GM21381 (cell line): ENCODE results near the gene CRYGN.

Experiments used
- ATAC-seq: cut with Tn5 transposase; IDR thresholded peaks from one replicate; pipeline ENCODE4 v1.9.1; 2021; ENCODE audit warnings: mild to moderate bottlenecking, moderate library complexity; ENCODE audit not compliant: unreplicated experiment

CRYGN gene

GRCh38 chr7:151460474-151460855, 20.5 kb upstream of the CRYGN start:
- ATAC-seq = no peak

- no peak for ATAC-seq
These were observed 20.0 kb upstream of the CRYGN start for GRCh38 chr7:151459726-151460473.

GRCh38 chr7:151457534-151457933, 17.6 kb upstream of the CRYGN start:
- no peak for ATAC-seq

GRCh38 chr7:151456782-151457181, 16.8 kb upstream of the CRYGN start:
- no peak for ATAC-seq

- ATAC-seq = no peak
These were observed 16.3 kb upstream of the CRYGN start for GRCh38 chr7:151456276-151456675.

- ATAC-seq = no peak
These were observed 15.7 kb upstream of the CRYGN start for GRCh38 chr7:151455690-151456089.

- ATAC-seq = no peak
These were observed 15.1 kb upstream of the CRYGN start for GRCh38 chr7:151454932-151455530.

- no peak for ATAC-seq
These were observed 14.4 kb upstream of the CRYGN start for GRCh38 chr7:151454305-151454704.

GRCh38 chr7:151453326-151453791, 13.4 kb upstream of the CRYGN start:
- no peak for ATAC-seq

GRCh38 chr7:151452680-151453325, 12.9 kb upstream of the CRYGN start:
- no peak for ATAC-seq

GRCh38 chr7:151451626-151452571, 12.0 kb upstream of the CRYGN start:
- ATAC-seq = no peak

GRCh38 chr7:151451156-151451555, 11.2 kb upstream of the CRYGN start:
- no peak for ATAC-seq

- no peak for ATAC-seq
These were observed 10.0 kb upstream of the CRYGN start for GRCh38 chr7:151449990-151450389.

- ATAC-seq = peak; percentile 73
These were observed 8.6 kb upstream of the CRYGN start for GRCh38 chr7:151448261-151449252.

- ATAC-seq = no peak
These were observed 7.9 kb upstream of the CRYGN start for GRCh38 chr7:151447901-151448260.

- no peak for ATAC-seq
These were observed 7.4 kb upstream of the CRYGN start for GRCh38 chr7:151447312-151447711.

- ATAC-seq = no peak
These were observed 6.5 kb upstream of the CRYGN start for GRCh38 chr7:151446412-151446811.

GRCh38 chr7:151444632-151445031, 4.7 kb upstream of the CRYGN start:
- no peak for ATAC-seq

GRCh38 chr7:151442776-151443496, 3.0 kb upstream of the CRYGN start:
- ATAC-seq = no peak
